Measurements from ENCODE around the gene TMTC2. TPM values are rescaled to one million over a fixed set of nuclear protein-coding genes. Genes with fewer than 3 reads are reported as not detected.

TMTC2 gene
- total and polyA plus RNA-seq, 2 donors (not counting 1 experiment from before 2014, with no cell fraction given): 2.4 to 3.2 TPM

- intact Hi-C loops (cut with micrococcal nuclease): no loop called here
These were observed 396.9 kb downstream of the TMTC2 start for GRCh38 chr12:83083616-83084015.

More at GRCh38 chr12:83083616-83084015, 396.9 kb downstream of the TMTC2 start:
- Histone ChIP-seq H3K9me3 (ENCODE audit: control extremely low read depth in 1 of 3, control insufficient read depth in 2 of 3, insufficient read depth in 1 of 3, low read length in 2 of 3) (no peaks in the 10 kb centered on the region), H3K27me3 (replicated peaks in 1 of 4; ENCODE audit: control extremely low read depth in 1 of 4, control insufficient read depth in 3 of 4, insufficient read depth in 4 of 4, low read length in 3 of 4) (no peaks in the 10 kb centered on the region), H3K79me2 (ENCODE audit: control insufficient read depth, insufficient read depth, low read length) (no peaks in the 10 kb centered on the region), H2AFZ (ENCODE audit: insufficient read depth, low read depth, low read length, poor library complexity, severe bottlenecking) (no peak overlapping the region), H3K4me3 (ENCODE audit: control extremely low read depth in 1 of 5, extremely low read depth in 1 of 5, insufficient read depth in 1 of 5, low read depth in 2 of 5, low read length in 4 of 5) (no peak overlapping the region), H3K9ac (ENCODE audit: low read length) (no peak overlapping the region), H3K4me2 (replicated peaks; ENCODE audit: low read depth, low read length, poor library complexity, severe bottlenecking) (no peak overlapping the region), H3K27ac (ENCODE audit: low read length in 2 of 2) (no peak overlapping the region), H3K4me1 (ENCODE audit: control insufficient read depth in 2 of 2, insufficient read depth in 2 of 2, low read length in 2 of 2) (no peaks in the 10 kb centered on the region), H4K20me1 (ENCODE audit: control insufficient read depth, insufficient read depth, low read length, poor library complexity, severe bottlenecking) (no peaks in the 10 kb centered on the region), H3K36me3 (replicated peaks in 1 of 2; ENCODE audit: control extremely low read depth in 1 of 2, control insufficient read depth in 1 of 2, extremely low read depth in 1 of 2, insufficient read depth in 2 of 2, low read length in 1 of 2) (no peaks in the 10 kb centered on the region)
- CTCF ChIA-PET: no interaction called here
- no peak overlapping the region for H3K4me3 Mint-ChIP-seq
- no peaks in the 10 kb centered on the region for H3K27me3 Mint-ChIP-seq
- no peak for TF ChIP-seq EZH2 (IDR thresholded peaks at IDR 0.05; ENCODE audit: borderline replicate concordance, insufficient read depth, low read depth, low read length, poor library complexity, severe bottlenecking)
- no peak for TF ChIP-seq CTCF (IDR thresholded peaks at IDR 0.05)
- no peak overlapping the region for H3K27ac Mint-ChIP-seq
- no peaks in the 10 kb centered on the region for H3K4me1 Mint-ChIP-seq
- H3K9me3 Mint-ChIP-seq (ENCODE audit: insufficient read depth): no peaks in the 10 kb centered on the region
- DNase-seq (no peak), ATAC-seq (ENCODE audit: low read depth) (no peak)
- WGBS (ENCODE audit: insufficient coverage): no CpG with 5 or more reads among the region's 4 CpGs
- POLR2A ChIA-PET: no interaction called here

All from B cell (primary cell).